ENCODE data around the gene NOX5.

- TF ChIP-seq CTCF (IDR thresholded peaks at IDR 0.05) (no peak), POLR2A (IDR thresholded peaks at IDR 0.05) (no peak)
Observed at GRCh38 chr15:68969298-68969697, 45.2 kb upstream of the NOX5 start.

Measured in stomach (tissue), 4 donors.